GM18526 (cell line): ENCODE data around the gene PHTF2.

Experiments used
- POLR2A ChIP-seq: IDR thresholded peaks from 3 replicates; pipeline ENCODE4 v1.6.1; 2011; ENCODE audit not compliant: insufficient read length; ENCODE audit errors: extremely low read depth

PHTF2 gene

GRCh38 chr7:77917500-77918262, 119.1 kb downstream of the PHTF2 start:
- no peak for TF ChIP-seq POLR2A

GRCh38 chr7:77918676-77919075, 120.1 kb downstream of the PHTF2 start:
- TF ChIP-seq POLR2A, result no peak

GRCh38 chr7:77923419-77923818, 124.8 kb downstream of the PHTF2 start:
- no peak for TF ChIP-seq POLR2A

- TF ChIP-seq POLR2A, result no peak
These were observed 131.9 kb downstream of the PHTF2 start for GRCh38 chr7:77930496-77930895.

GRCh38 chr7:77931841-77932240, 133.3 kb downstream of the PHTF2 start:
- TF ChIP-seq POLR2A, result no peak

- no peak for TF ChIP-seq POLR2A
These were observed 134.8 kb downstream of the PHTF2 start for GRCh38 chr7:77933394-77933793.

GRCh38 chr7:77935652-77936348, 137.2 kb downstream of the PHTF2 start:
- no peak for TF ChIP-seq POLR2A

GRCh38 chr7:77940647-77941046, 142.1 kb downstream of the PHTF2 start:
- no peak for TF ChIP-seq POLR2A

- no peak for TF ChIP-seq POLR2A
These were observed 143.9 kb downstream of the PHTF2 start for GRCh38 chr7:77942431-77942830.

- TF ChIP-seq POLR2A, result no peak
These were observed 145.9 kb downstream of the PHTF2 start for GRCh38 chr7:77944183-77945182.

GRCh38 chr7:77950548-77950947, 152.0 kb downstream of the PHTF2 start:
- TF ChIP-seq POLR2A, result no peak

- TF ChIP-seq POLR2A, result no peak
These were observed 156.4 kb downstream of the PHTF2 start for GRCh38 chr7:77954773-77955555.

- TF ChIP-seq POLR2A, result no peak
These were observed 159.9 kb downstream of the PHTF2 start for GRCh38 chr7:77958436-77958835.

GRCh38 chr7:77959080-77959479, 160.5 kb downstream of the PHTF2 start:
- no peak for TF ChIP-seq POLR2A

GRCh38 chr7:77960336-77960735, 161.8 kb downstream of the PHTF2 start:
- no peak for TF ChIP-seq POLR2A
